Endothelial cell of umbilical vein (primary cell): ENCODE data around the gene PLA2G1B. TPM values are rescaled to one million over a fixed set of nuclear protein-coding genes. Genes with fewer than 3 reads are reported as not detected.

ENCODE experiments used
- BruUV-seq: library from RNA; stranded (reverse); fragments of 400-500 nt; replicated peaks from 2 replicates; lab custom pipeline; 2021; lab: Mats Ljungman, UMichigan
- CTCF ChIA-PET: fragments of 300-600, 350-600 bp; sonication (Branson Sonifier 250); formaldehyde crosslinking; loops from one replicate; lab custom pipeline; 2021; ENCODE audit warnings: antibody characterized with exemption, inconsistent platforms; lab: Charles Lee
- POLR2A ChIA-PET: fragments of 300-600, 350-600 bp; sonication (Branson Sonifier 250); formaldehyde crosslinking; loops from one replicate; lab custom pipeline; 2021; ENCODE audit warnings: antibody characterized with exemption, inconsistent platforms; lab: Charles Lee
- DNase-seq: peaks from one replicate; pipeline ENCODE4 v3.0.0-alpha.2; 2011; ENCODE audit warnings: low read depth, low spot score
- FAIRE-seq: peaks from 2 replicates; lab custom pipeline; 2011; peaks lifted over from hg19 to GRCh38; lab: Jason Lieb, UNC
- H2AFZ ChIP-seq: 2 replicates; pipeline ENCODE4 v1.6.0; 2012; ENCODE audit warnings: low read depth, low read length, control low read depth, inconsistent platforms
- H3K27ac ChIP-seq: 2 replicates; pipeline ENCODE4 v1.5.1; 2011; ENCODE audit warnings: low read depth, mild to moderate bottlenecking, control low read depth, low read length, moderate library complexity; ENCODE audit not compliant: insufficient read depth
- H3K27me3 ChIP-seq, 2 experiments: 2 replicates each; pipeline versions ENCODE4 v1.6.0 to v1.6.1; 2011; ENCODE audit warnings: low read length in 2 of 2, mixed read lengths in 1 of 2; ENCODE audit not compliant: control insufficient read depth in 2 of 2, insufficient read depth in 2 of 2
- H3K36me3 ChIP-seq, 2 experiments: 2 replicates in 1 of 2; 3 replicates in 1 of 2; pipeline ENCODE4 v1.5.1; 2011; ENCODE audit warnings: low read length in 2 of 2, mild to moderate bottlenecking in 1 of 2, moderate library complexity in 1 of 2; ENCODE audit not compliant: control insufficient read depth in 2 of 2, insufficient read depth in 2 of 2; ENCODE audit errors: extremely low read depth in 1 of 2
- H3K4me1 ChIP-seq: 3 replicates; pipeline ENCODE4 v1.5.1; 2011; ENCODE audit warnings: mild to moderate bottlenecking, low read length; ENCODE audit not compliant: control insufficient read depth, insufficient read depth; ENCODE audit errors: extremely low read depth
- H3K4me2 ChIP-seq: 2 replicates; pipeline ENCODE4 v1.6.1; 2011; ENCODE audit warnings: low read length, control low read depth, mixed read lengths; ENCODE audit not compliant: insufficient read depth
- H3K4me3 ChIP-seq, 3 experiments: fragments of 200-600 bp in 1 of 3; sonication (generic), shearing (Covaris generic) in 1 of 3; replicated peaks in 1 of 3; 2 replicates each; pipeline ENCODE4 v1.5.1; 2011 to 2016; ENCODE audit warnings: control low read depth in 3 of 3, low read length in 3 of 3, mild to moderate bottlenecking in 2 of 3, inconsistent platforms in 1 of 3, low read depth in 1 of 3, moderate library complexity in 1 of 3; ENCODE audit not compliant: insufficient read depth in 1 of 3
- H3K79me2 ChIP-seq: 2 replicates; pipeline ENCODE4 v1.6.0; 2012; ENCODE audit warnings: low read length, inconsistent platforms; ENCODE audit not compliant: control insufficient read depth, insufficient read depth
- H3K9ac ChIP-seq: replicated peaks from 2 replicates; pipeline ENCODE3; 2011; ENCODE audit warnings: low read length, control low read depth; ENCODE audit not compliant: insufficient read depth; ENCODE audit errors: extremely low read depth
- H3K9me1 ChIP-seq: replicated peaks from 3 replicates; pipeline ENCODE4 v1.6.0; 2011; ENCODE audit warnings: mild to moderate bottlenecking, low read length; ENCODE audit not compliant: control insufficient read depth, insufficient read depth; ENCODE audit errors: extremely low read depth
- H3K9me3 ChIP-seq: replicated peaks from 2 replicates; pipeline ENCODE4 v1.5.1; 2012; ENCODE audit warnings: low read length, inconsistent platforms; ENCODE audit not compliant: control insufficient read depth, insufficient read depth
- H4K20me1 ChIP-seq: replicated peaks from 2 replicates; pipeline ENCODE3; 2011; ENCODE audit warnings: mild to moderate bottlenecking, low read length; ENCODE audit not compliant: control insufficient read depth, insufficient read depth; ENCODE audit errors: extremely low read depth
- CTCF ChIP-seq, 2 donors: IDR thresholded peaks; 1 replicate in 1 of 2; 2 replicates in 1 of 2; pipeline ENCODE4 v1.5.1; 2011; ENCODE audit warnings: low read length in 2 of 2, mild to moderate bottlenecking in 2 of 2, moderate library complexity in 2 of 2, control low read depth in 1 of 2, inconsistent platforms in 1 of 2, low read depth in 1 of 2; ENCODE audit not compliant: insufficient read depth in 1 of 2; ENCODE audit errors: extremely low read depth in 1 of 2
- EZH2 ChIP-seq: IDR thresholded peaks from 2 replicates; pipeline ENCODE4 v1.6.1; 2012; ENCODE audit warnings: borderline replicate concordance, low read depth, mild to moderate bottlenecking, moderate library complexity, low read length, inconsistent platforms; ENCODE audit not compliant: severe bottlenecking
- FOS ChIP-seq: IDR thresholded peaks from 2 replicates; pipeline ENCODE4 v1.6.1; 2011; ENCODE audit warnings: mild to moderate bottlenecking, low read length, moderate library complexity, borderline replicate concordance; ENCODE audit not compliant: insufficient read depth
- GATA2 ChIP-seq: IDR thresholded peaks from 2 replicates; pipeline ENCODE4 v1.7.0; 2011; ENCODE audit warnings: low read depth, mild to moderate bottlenecking, moderate library complexity, mixed read lengths, low read length; ENCODE audit not compliant: insufficient read length, insufficient read depth
- JUN ChIP-seq: IDR thresholded peaks from 2 replicates; pipeline ENCODE4 v1.6.1; 2011; ENCODE audit warnings: borderline replicate concordance, low read depth; ENCODE audit not compliant: insufficient read length, insufficient read depth
- MAX ChIP-seq: IDR thresholded peaks from 2 replicates; pipeline ENCODE4 v1.6.1; 2011; ENCODE audit not compliant: insufficient read depth, insufficient read length
- MYC ChIP-seq: IDR thresholded peaks from one replicate; pipeline ENCODE4 v1.6.1; 2011; ENCODE audit warnings: mild to moderate bottlenecking, low read depth, low read length
- POLR2A ChIP-seq: IDR thresholded peaks from 2 replicates; pipeline ENCODE4 v1.6.1; 2012; ENCODE audit warnings: low read depth, mild to moderate bottlenecking, control low read depth, low read length
- POLR2AphosphoS5 ChIP-seq: IDR thresholded peaks from 2 replicates; pipeline ENCODE4 v1.6.1; 2012; ENCODE audit warnings: low read depth, mild to moderate bottlenecking, control low read depth, low read length, moderate library complexity; ENCODE audit not compliant: insufficient read depth
- dilution Hi-C: fragments of 300-500 bp; cut with MboI; formaldehyde crosslinking; loops from one replicate; pipeline ENCODE4 v1.15.0; 2019; ENCODE audit warnings: low sequenced_read_pairs; ENCODE audit not compliant: extremely low pct_ligation_motif_present
- intact Hi-C: fragments of 100-400 bp; cut with micrococcal nuclease; formaldehyde crosslinking; loops from one replicate; pipeline ENCODE4 v1.10.0; 2022
- polyA plus RNA-seq, 4 experiments: library from polyadenylated mRNA; depleted of rRNA in 3 of 4; stranded (reverse) in 3 of 4; unstranded in 1 of 4; fragments of >200 nt; gene quantifications; 2 replicates each; pipeline versions ENCODE4 v1.2.1 to v1.2.3, GENCODE V29; 2011 to 2012; ENCODE audit warnings: missing spikeins in 1 of 4
- total RNA-seq: library from RNA; stranded (reverse); gene quantifications from 2 replicates; pipeline ENCODE4 v1.2.3, GENCODE V29; 2021

Gene PLA2G1B
- total and polyA plus RNA-seq, 2 donors (not counting 3 experiments of a cell fraction or from before 2014, with no cell fraction given), result not detected

GRCh38 chr12:120292661-120293531, 34.7 kb downstream of the PLA2G1B start, which contains the start of gene RNU4-1:
Gene RNU4-1 (minus strand): TSS chr12:120293237.
- Histone ChIP-seq H3K4me1 (peaks cover 9% of the 10 kb centered on the region), H2AFZ (peak within 1 kb of the TSS; percentile 78), H4K20me1 (no peaks in the 10 kb centered on the region), H3K9me1 (no peaks in the 10 kb centered on the region), H3K9me3 (no peaks in the 10 kb centered on the region), H3K4me2 (peak within 1 kb of the TSS; percentile 81), H3K27ac (peak within 1 kb of the TSS; percentile 100), H3K4me3 (peak within 1 kb of the TSS; percentile 22 to 64 (median 45)), H3K27me3 (no peaks in the 10 kb centered on the region), H3K36me3 (no peaks in the 10 kb centered on the region), H3K79me2 (no peaks in the 10 kb centered on the region), H3K9ac (peak within 1 kb of the TSS; percentile 100)
- intact Hi-C loops (loop anchor here (1.0 kb wide), 2 partner anchors 9 to 24 kb away; partner anchors contain the start of gene SIRT4), dilution Hi-C loops (no loop called here)
- ChIA-PET CTCF (interaction anchor here (0.9 to 4.9 kb wide), 7 partner anchors 9 to 66 kb away, joined by 3 to 99 read pairs (median 21); partner anchors contain the start of genes PXN and SIRT4), POLR2A (interaction anchor here (0.5 to 4.9 kb wide), 19 partner anchors 10 to 125 kb away, joined by 3 to 211 read pairs (median 19); partner anchors contain the start of genes PXN, RPLP0 and SIRT4)
- TF ChIP-seq JUN, result no peak
- TF ChIP-seq POLR2AphosphoS5, result peak; percentile 100
- no peak for TF ChIP-seq GATA2
- TF ChIP-seq MYC, result no peak
- no peak for TF ChIP-seq EZH2
- peak; percentile 100 for TF ChIP-seq POLR2A
- TF ChIP-seq MAX, result no peak
- peak; percentile 18 for TF ChIP-seq FOS
- TF ChIP-seq CTCF (IDR thresholded peaks at IDR 0.05; ENCODE audit: extremely low read depth in 1 of 2, insufficient read depth in 1 of 2, low read depth in 1 of 2, low read length in 2 of 2), result no peak
- FAIRE-seq (peak; percentile 85), DNase-seq (peak; percentile 89)
- BruUV-seq, result TSS peak; percentile 53
